Measurements from ENCODE around the gene MYO16.

The MYO16 gene

DNA sequence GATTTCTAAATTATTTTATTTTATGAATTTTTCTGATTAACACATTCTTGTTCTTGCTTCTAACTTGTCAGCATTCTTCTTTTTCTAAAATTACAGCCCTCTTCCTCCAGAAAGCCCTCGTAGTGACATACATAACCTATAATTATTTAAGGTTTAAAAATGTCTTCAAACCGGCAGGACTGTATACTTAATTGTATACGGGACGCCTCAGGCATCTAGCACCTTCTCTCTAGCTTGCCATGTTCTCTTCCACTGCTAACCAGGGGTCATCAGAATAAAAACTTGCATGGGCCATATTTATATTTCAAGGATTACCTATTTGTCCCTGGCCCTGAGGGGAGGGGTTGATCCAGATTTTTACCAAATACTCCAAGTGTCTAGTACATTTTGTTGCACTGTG, 380.3 kb downstream of the MYO16 start (continued):
- no peak for TF ChIP-seq ZFHX2 (tag by site-specific recombination; conservative IDR thresholded peaks at IDR 0.05)
- TF ChIP-seq, protein P1, sequence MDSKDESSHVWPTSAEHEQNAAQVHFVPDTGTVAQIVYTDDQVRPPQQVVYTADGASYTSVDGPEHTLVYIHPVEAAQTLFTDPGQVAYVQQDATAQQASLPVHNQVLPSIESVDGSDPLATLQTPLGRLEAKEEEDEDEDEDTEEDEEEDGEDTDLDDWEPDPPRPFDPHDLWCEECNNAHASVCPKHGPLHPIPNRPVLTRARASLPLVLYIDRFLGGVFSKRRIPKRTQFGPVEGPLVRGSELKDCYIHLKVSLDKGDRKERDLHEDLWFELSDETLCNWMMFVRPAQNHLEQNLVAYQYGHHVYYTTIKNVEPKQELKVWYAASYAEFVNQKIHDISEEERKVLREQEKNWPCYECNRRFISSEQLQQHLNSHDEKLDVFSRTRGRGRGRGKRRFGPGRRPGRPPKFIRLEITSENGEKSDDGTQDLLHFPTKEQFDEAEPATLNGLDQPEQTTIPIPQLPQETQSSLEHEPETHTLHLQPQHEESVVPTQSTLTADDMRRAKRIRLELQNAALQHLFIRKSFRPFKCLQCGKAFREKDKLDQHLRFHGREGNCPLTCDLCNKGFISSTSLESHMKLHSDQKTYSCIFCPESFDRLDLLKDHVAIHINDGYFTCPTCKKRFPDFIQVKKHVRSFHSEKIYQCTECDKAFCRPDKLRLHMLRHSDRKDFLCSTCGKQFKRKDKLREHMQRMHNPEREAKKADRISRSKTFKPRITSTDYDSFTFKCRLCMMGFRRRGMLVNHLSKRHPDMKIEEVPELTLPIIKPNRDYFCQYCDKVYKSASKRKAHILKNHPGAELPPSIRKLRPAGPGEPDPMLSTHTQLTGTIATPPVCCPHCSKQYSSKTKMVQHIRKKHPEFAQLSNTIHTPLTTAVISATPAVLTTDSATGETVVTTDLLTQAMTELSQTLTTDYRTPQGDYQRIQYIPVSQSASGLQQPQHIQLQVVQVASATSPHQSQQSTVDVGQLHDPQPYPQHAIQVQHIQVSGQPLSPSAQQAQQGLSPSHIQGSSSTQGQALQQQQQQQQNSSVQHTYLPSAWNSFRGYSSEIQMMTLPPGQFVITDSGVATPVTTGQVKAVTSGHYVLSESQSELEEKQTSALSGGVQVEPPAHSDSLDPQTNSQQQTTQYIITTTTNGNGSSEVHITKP (tag by site-specific recombination; IDR thresholded peaks at IDR 0.05): no peak
- TF ChIP-seq ZNF777 (tag by site-specific recombination; IDR thresholded peaks at IDR 0.05; ENCODE audit: borderline replicate concordance): no peak
- TF ChIP-seq, protein P2, sequence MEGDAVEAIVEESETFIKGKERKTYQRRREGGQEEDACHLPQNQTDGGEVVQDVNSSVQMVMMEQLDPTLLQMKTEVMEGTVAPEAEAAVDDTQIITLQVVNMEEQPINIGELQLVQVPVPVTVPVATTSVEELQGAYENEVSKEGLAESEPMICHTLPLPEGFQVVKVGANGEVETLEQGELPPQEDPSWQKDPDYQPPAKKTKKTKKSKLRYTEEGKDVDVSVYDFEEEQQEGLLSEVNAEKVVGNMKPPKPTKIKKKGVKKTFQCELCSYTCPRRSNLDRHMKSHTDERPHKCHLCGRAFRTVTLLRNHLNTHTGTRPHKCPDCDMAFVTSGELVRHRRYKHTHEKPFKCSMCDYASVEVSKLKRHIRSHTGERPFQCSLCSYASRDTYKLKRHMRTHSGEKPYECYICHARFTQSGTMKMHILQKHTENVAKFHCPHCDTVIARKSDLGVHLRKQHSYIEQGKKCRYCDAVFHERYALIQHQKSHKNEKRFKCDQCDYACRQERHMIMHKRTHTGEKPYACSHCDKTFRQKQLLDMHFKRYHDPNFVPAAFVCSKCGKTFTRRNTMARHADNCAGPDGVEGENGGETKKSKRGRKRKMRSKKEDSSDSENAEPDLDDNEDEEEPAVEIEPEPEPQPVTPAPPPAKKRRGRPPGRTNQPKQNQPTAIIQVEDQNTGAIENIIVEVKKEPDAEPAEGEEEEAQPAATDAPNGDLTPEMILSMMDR (tag by site-specific recombination; IDR thresholded peaks at IDR 0.05): no peak
- no peak for TF ChIP-seq ZNF701 (tag by site-specific recombination; IDR thresholded peaks at IDR 0.05)

DNA sequence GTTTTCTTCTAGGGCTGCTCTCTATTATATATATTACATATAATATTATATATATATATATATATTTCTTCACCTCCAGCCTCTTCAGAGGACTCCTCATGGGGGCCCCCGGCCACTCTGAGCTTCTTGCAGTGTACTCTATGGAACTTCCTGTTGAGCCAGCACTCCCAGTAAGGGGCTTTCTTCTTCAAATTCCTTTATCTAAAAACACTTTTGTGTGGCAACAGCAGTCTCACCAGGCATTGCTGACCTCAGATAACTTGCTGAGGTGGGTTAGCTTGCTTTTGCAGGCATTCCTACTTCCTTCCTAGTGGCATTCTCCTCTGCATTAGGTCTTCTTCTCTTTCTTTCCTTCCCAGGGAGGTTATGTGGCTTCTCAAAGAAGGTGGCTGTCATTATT, 381.5 kb downstream of the MYO16 start:
- no peak overlapping the region for H3K4me3 ChIP-seq (ENCODE audit: low read depth, low read length)
- POLR2A ChIA-PET: no interaction called here
- H3K27ac ChIP-seq (ENCODE audit: extremely low read depth, low read depth, low read length): no peak overlapping the region
- H3K36me3 ChIP-seq (ENCODE audit: control insufficient read depth in 2 of 2, insufficient read depth in 1 of 2, low read length in 2 of 2): no peaks in the 10 kb centered on the region
- CTCF ChIA-PET: no interaction called here
- no peaks in the 10 kb centered on the region for H3K9me3 ChIP-seq (ENCODE audit: control insufficient read depth, insufficient read depth, low read depth, low read length)
- H3K4me1 ChIP-seq (ENCODE audit: control insufficient read depth, insufficient read depth, low read length): no peaks in the 10 kb centered on the region
- TF ChIP-seq ZNF510 (tag by site-specific recombination; IDR thresholded peaks at IDR 0.05; ENCODE audit: insufficient replicate concordance) (no peak), SETDB1 (IDR thresholded peaks at IDR 0.05; ENCODE audit: insufficient read length, low read length) (no peak), ZNF624 (tag by site-specific recombination; IDR thresholded peaks at IDR 0.05) (no peak), HOXD13 (CRISPR knock-in tag; IDR thresholded peaks at IDR 0.05; ENCODE audit: borderline replicate concordance) (no peak), ZFP41 (tag by site-specific recombination; IDR thresholded peaks at IDR 0.05; ENCODE audit: borderline replicate concordance) (no peak), ZNF654 (tag by site-specific recombination; IDR thresholded peaks at IDR 0.05; ENCODE audit: low read depth) (no peak), GLI2 (tag by site-specific recombination; IDR thresholded peaks at IDR 0.05; ENCODE audit: borderline replicate concordance, low read depth) (no peak), HOXC10 (CRISPR knock-in tag; IDR thresholded peaks at IDR 0.05) (no peak), KLF10 (tag by site-specific recombination; IDR thresholded peaks at IDR 0.05) (no peak), ZNF791 (tag by site-specific recombination; IDR thresholded peaks at IDR 0.05) (no peak), ZNF184 (tag by site-specific recombination; IDR thresholded peaks at IDR 0.05) (no peak), ZBTB48 (tag by site-specific recombination; IDR thresholded peaks at IDR 0.05) (no peak), ZNF423 (tag by site-specific recombination; IDR thresholded peaks at IDR 0.05) (no peak), ZNF596 (tag by site-specific recombination; IDR thresholded peaks at IDR 0.05) (no peak), TRIM28 (IDR thresholded peaks at IDR 0.05; ENCODE audit: borderline replicate concordance, low read length) (no peak), ZNF610 (tag by site-specific recombination; IDR thresholded peaks at IDR 0.05; ENCODE audit: borderline replicate concordance) (no peak)
- TF ChIP-seq, protein P3, sequence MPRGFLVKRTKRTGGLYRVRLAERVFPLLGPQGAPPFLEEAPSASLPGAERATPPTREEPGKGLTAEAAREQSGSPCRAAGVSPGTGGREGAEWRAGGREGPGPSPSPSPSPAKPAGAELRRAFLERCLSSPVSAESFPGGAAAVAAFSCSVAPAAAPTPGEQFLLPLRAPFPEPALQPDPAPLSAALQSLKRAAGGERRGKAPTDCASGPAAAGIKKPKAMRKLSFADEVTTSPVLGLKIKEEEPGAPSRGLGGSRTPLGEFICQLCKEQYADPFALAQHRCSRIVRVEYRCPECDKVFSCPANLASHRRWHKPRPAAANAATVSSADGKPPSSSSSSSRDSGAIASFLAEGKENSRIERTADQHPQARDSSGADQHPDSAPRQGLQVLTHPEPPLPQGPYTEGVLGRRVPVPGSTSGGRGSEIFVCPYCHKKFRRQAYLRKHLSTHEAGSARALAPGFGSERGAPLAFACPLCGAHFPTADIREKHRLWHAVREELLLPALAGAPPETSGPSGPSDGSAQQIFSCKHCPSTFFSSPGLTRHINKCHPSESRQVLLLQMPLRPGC (tag by site-specific recombination; IDR thresholded peaks at IDR 0.05): no peak
- TF ChIP-seq, protein P4, sequence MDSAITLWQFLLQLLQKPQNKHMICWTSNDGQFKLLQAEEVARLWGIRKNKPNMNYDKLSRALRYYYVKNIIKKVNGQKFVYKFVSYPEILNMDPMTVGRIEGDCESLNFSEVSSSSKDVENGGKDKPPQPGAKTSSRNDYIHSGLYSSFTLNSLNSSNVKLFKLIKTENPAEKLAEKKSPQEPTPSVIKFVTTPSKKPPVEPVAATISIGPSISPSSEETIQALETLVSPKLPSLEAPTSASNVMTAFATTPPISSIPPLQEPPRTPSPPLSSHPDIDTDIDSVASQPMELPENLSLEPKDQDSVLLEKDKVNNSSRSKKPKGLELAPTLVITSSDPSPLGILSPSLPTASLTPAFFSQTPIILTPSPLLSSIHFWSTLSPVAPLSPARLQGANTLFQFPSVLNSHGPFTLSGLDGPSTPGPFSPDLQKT (IDR thresholded peaks at IDR 0.05; ENCODE audit: borderline replicate concordance, low read depth, low read length): no peak
- TF ChIP-seq, protein P5, sequence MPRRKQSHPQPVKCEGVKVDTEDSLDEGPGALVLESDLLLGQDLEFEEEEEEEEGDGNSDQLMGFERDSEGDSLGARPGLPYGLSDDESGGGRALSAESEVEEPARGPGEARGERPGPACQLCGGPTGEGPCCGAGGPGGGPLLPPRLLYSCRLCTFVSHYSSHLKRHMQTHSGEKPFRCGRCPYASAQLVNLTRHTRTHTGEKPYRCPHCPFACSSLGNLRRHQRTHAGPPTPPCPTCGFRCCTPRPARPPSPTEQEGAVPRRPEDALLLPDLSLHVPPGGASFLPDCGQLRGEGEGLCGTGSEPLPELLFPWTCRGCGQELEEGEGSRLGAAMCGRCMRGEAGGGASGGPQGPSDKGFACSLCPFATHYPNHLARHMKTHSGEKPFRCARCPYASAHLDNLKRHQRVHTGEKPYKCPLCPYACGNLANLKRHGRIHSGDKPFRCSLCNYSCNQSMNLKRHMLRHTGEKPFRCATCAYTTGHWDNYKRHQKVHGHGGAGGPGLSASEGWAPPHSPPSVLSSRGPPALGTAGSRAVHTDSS (tag by site-specific recombination; IDR thresholded peaks at IDR 0.05): no peak
- TF ChIP-seq, protein P6, sequence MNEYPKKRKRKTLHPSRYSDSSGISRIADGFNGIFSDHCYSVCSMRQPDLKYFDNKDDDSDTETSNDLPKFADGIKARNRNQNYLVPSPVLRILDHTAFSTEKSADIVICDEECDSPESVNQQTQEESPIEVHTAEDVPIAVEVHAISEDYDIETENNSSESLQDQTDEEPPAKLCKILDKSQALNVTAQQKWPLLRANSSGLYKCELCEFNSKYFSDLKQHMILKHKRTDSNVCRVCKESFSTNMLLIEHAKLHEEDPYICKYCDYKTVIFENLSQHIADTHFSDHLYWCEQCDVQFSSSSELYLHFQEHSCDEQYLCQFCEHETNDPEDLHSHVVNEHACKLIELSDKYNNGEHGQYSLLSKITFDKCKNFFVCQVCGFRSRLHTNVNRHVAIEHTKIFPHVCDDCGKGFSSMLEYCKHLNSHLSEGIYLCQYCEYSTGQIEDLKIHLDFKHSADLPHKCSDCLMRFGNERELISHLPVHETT (tag by site-specific recombination; IDR thresholded peaks at IDR 0.05): no peak

Measured in HEK293 (cell line).